Measurements from ENCODE around the gene CYFIP2.
"Not testable (repeated sequence)": the region's sequence is repeated elsewhere in the genome, so short reads cannot be mapped to it uniquely, and the experiment has no call there.

The CYFIP2 gene

DNA sequence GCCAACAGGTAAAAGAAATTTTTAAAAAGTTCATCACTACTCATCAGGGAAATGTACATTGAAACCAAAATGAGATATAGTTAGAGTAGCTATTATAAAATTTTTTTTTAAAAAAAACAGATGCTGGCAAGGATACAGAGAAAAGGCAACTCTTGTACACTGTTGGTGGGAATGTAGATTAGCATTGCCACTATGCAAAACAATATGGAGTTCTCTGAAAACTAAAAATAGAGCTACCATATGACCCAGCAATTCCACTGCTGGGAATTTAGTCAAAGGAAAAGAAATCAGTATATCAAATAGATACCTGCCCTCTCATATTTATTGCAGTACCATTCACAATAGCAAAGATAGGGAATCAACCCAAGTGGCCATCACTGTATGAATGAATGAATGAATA lies 149.9 kb downstream of the CYFIP2 start:
- no peak for DNase-seq

DNA sequence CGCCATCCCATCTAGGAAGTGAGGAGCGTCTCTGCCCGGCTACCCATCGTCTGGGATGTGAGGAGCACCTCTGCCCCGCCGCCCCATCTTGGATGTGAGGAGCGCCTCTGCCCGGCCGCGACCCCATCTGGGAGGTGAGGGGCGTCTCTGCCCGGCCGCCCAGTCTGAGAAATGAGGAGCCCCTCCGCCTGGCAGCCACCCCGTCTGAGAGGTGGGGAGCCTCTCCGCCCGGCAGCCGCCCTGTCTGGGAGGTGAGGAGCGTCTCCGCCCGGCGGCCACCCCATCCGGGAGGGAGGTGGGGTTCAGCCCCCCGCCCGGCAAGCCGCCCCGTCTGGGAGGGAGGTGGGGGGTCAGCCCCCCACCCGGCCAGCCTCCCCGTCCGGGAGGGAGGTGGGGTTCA lies 153.6 kb downstream of the CYFIP2 start:
- not testable (repeated sequence) for DNase-seq

DNA sequence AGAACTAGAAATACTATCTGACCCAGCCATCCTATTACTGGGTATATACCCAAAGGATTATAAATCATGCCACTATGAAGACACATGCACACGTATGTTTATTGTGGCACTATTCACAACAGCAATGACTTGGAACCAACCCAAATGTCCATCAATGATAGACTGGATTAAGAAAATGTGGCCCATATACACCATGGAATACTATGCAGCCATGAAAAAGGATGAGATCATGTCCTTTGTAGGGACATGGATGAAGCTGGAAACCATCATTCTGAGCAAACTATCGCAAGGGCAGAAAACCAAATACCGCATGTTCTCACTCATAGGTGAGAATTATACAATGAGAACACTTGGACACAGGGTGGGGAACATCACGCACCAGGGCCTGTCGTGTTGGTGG lies 164.0 kb downstream of the CYFIP2 start:
- DNase-seq = not testable (repeated sequence)

DNA sequence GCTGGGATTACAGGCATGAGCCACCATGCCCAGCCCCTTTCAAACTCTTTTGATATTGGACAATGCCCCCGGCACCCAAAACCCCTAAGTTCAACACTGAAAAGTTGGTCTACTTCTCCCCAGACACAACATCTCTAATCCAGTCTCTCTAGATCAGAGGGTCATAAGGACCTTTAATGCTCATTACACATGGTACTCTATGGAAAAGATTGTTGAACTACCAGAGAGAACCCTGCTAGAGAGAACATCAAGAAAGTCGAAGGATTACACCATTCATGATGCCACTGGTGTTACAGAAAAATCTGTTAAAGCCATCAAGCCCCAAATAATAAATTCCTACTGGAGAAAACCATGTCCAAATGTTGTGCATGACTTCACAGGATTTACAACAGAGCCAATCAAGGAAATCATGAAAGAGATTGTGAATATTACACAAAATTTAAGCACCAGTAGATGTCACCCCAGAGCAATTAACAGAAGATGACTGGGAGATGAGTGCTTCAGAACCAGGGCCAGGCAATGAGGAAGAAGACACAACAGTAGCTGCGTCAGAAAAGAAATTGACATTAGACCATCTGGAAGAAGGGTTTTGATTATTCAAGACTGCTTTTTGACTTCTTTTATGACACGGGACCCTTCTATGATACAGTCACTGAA lies 165.7 kb downstream of the CYFIP2 start:
- DNase-seq = peak; percentile 4

DNA sequence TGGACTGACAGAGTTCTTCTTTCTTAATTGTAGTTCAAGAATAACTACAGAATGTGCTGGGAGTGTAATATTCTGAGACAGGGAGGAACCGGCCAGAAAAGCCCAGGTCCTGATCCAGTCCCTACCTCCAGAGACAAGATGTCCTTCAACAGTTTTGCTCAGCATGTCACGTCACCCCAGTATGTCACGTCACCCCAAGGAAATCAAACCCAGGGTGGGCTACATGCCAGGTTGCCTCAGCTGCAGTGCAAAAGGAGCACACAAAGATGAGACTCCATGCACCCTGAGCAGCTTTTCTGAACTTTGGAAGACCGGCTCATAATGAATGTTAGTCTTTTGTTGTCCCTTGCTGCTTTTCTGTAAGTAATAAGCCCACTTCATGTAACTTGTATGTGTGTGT lies 168.2 kb downstream of the CYFIP2 start:
- DNase-seq = no peak

DNA sequence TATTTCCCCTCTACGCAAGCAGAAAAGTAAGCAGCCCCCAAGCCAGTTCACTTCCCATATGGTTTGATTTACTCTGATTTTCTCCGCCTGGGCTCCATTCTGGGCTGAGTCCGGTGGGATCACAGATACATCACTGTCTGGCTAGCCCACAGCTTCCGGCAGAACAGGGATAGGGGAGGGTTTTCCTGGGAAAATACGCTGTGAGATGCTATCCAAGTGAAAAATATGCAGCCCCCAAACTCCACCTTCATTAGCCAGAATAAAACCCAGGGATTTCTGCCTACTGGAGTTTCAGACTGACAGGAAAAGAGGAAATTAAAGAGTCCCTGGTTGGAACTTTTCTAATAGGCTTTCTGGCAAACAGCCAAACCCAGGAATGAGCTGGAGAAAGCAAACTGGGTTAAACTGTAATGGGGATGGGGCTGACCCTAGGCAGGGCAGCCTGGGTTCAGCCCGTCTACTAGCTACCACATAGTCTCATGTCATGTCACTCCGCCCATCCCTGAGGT lies 177.2 kb downstream of the CYFIP2 start:
- DNase-seq = no peak

DNA sequence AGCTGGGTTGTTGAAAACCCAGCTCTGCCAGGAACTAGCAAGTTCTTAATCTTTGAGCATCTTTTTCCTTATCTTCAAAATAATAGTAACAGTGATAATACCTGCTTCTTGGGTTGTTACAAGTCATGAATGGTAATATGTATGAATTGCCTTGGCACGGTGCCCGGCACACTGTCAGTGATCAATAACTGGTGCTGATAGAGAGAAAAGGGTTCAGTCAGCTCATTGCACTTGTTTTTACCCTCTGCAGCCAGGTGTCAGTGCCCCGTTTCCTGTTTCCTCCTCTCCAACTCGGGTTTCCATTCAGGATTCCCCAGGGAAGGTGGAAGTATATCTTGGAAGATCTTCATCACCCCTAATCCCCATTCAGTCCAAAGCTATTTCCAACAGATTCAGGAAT lies 178.3 kb downstream of the CYFIP2 start:
- DNase-seq = no peak

All from NCI-H146 (cell line).